Stimulated activated CD4-positive, alpha-beta T cell treated with anti-CD3 and anti-CD28 coated beads, Interleukin-4, amount 100 ng/mL, for 4 hours (primary cell): ENCODE results near the gene TLR8.
A peak's percentile ranks its signal among the peaks of the same experiment; 100 is the strongest.
"Not testable (repeated sequence)": the region's sequence is repeated elsewhere in the genome, so short reads cannot be mapped to it uniquely, and the experiment has no call there.

Source experiments
- DNase-seq, 2 experiments: peaks; one replicate each; pipeline ENCODE4 v3.0.0-alpha.2; 2020

TLR8 gene

GRCh38 chrX:12898073-12898472 lies 8.3 kb upstream of the TLR8 start:
- DNase-seq: peak in 1 of 2 experiments; percentile 15

- no peak for DNase-seq
Measured at GRCh38 chrX:12899506-12899905, 6.9 kb upstream of the TLR8 start.

GRCh38 chrX:12901486-12901885 lies 4.9 kb upstream of the TLR8 start:
- DNase-seq: peak; percentile 51 to 56

GRCh38 chrX:12903646-12904045 lies 2.8 kb upstream of the TLR8 start:
- DNase-seq: no peak

GRCh38 chrX:12910423-12911121 lies 4.2 kb downstream of the TLR8 start:
- no peak for DNase-seq

GRCh38 chrX:12911122-12911470 lies 4.7 kb downstream of the TLR8 start:
- DNase-seq: no peak

GRCh38 chrX:12912791-12913482 lies 6.5 kb downstream of the TLR8 start:
- DNase-seq: no peak

- no peak for DNase-seq
Measured at GRCh38 chrX:12917753-12918152, 11.3 kb downstream of the TLR8 start.

- DNase-seq: no peak
Measured at GRCh38 chrX:12919051-12919450, 12.6 kb downstream of the TLR8 start.

- DNase-seq: no peak
Measured at GRCh38 chrX:12919620-12920019, 13.2 kb downstream of the TLR8 start.

GRCh38 chrX:12920990-12921389 lies 14.6 kb downstream of the TLR8 start:
- no peak for DNase-seq

- no peak for DNase-seq
Measured at GRCh38 chrX:12921886-12922598, 15.6 kb downstream of the TLR8 start.

GRCh38 chrX:12922599-12922919 lies 16.1 kb downstream of the TLR8 start:
- no peak for DNase-seq

GRCh38 chrX:12929701-12930100 lies 23.3 kb downstream of the TLR8 start:
- no peak for DNase-seq

GRCh38 chrX:12930150-12930549 lies 23.7 kb downstream of the TLR8 start:
- no peak for DNase-seq

- DNase-seq: no peak
Measured at GRCh38 chrX:12932244-12932643, 25.8 kb downstream of the TLR8 start.

GRCh38 chrX:12934850-12935249 lies 28.4 kb downstream of the TLR8 start:
- no peak for DNase-seq

GRCh38 chrX:12936947-12937346 lies 30.5 kb downstream of the TLR8 start:
- no peak for DNase-seq

GRCh38 chrX:12940471-12940870 lies 34.1 kb downstream of the TLR8 start:
- not testable (repeated sequence) for DNase-seq

- DNase-seq: not testable (repeated sequence)
Measured at GRCh38 chrX:12943592-12943991, 37.2 kb downstream of the TLR8 start.

GRCh38 chrX:12944452-12944851 lies 38.0 kb downstream of the TLR8 start:
- not testable (repeated sequence) for DNase-seq

GRCh38 chrX:12945494-12945893 lies 39.1 kb downstream of the TLR8 start:
- DNase-seq: no peak

- DNase-seq: no peak
Measured at GRCh38 chrX:12946406-12946805, 40.0 kb downstream of the TLR8 start.

- DNase-seq: peak; percentile 57 to 59
Measured at GRCh38 chrX:12946838-12947544, 40.6 kb downstream of the TLR8 start.
